Left colon (tissue), 2 donors: ENCODE measurements around the gene LRRC25. TPM values are rescaled to one million over a fixed set of nuclear protein-coding genes. Genes with fewer than 3 reads are reported as not detected.
A peak's percentile ranks its signal among the peaks of the same experiment; 100 is the strongest.

Experiments used
- ATAC-seq: fragments of 200-7000 bp; cut with Tn5 transposase; one replicate; pipeline ENCODE4 v1.9.1; 2020; ENCODE audit warnings: mild to moderate bottlenecking, moderate library complexity
- DNase-seq, 2 donors: peaks; one replicate each; pipeline ENCODE4 v3.0.0-alpha.2; 2020
- intact Hi-C, 2 donors: fragments of 100-400 bp; cut with DNase I in 1 of 2; cut with micrococcal nuclease in 1 of 2; formaldehyde crosslinking; loops; one replicate each; pipeline versions ENCODE4 v1.11.2 to v1.14.0; 2022; cut with DNase I, micrococcal nuclease
- total RNA-seq, 2 donors: library from RNA; stranded (reverse); fragmentation: NEBNext Ultra II Directional; extraction: Animal tissue kit (Norgen Biotek cat#: 25700); gene quantifications; one replicate each; pipeline ENCODE4 v1.2.1, GENCODE V29; 2021
- donor health status: DM: no; HTN: no; CAD: no.
- donor health status: DM: yes; HTN: yes; CAD: no.

The LRRC25 gene
- total RNA-seq, 2 donors from 2014 or later = 0.79 to 5.1 TPM

GRCh38 chr19:18427743-18428113 lies 30.3 kb upstream of the LRRC25 start:
- ATAC-seq (no peak), DNase-seq (no peak)
- intact Hi-C loops = no loop called here

GRCh38 chr19:18427080-18427742 lies 29.8 kb upstream of the LRRC25 start:
- intact Hi-C loops = no loop called here
- ATAC-seq (no peak), DNase-seq (no peak)

GRCh38 chr19:18426416-18426767 lies 29.0 kb upstream of the LRRC25 start:
- DNase-seq = no peak
- intact Hi-C loops = no loop called here
- no peak for ATAC-seq

- DNase-seq (no peak), ATAC-seq (no peak)
- intact Hi-C loops = no loop called here
Observed at GRCh38 chr19:18425515-18426415, 28.3 kb upstream of the LRRC25 start.

GRCh38 chr19:18424890-18425514 lies 27.6 kb upstream of the LRRC25 start:
- intact Hi-C loops = no loop called here
- ATAC-seq (no peak), DNase-seq (no peak)

GRCh38 chr19:18424122-18424889 lies 26.9 kb upstream of the LRRC25 start:
- intact Hi-C loops = no loop called here
- ATAC-seq (no peak), DNase-seq (peak in 1 of 2 donors; percentile 25)

- intact Hi-C loops = no loop called here
- peak; percentile 44 for ATAC-seq
- peak in 1 of 2 donors; percentile 46 for DNase-seq
Observed at GRCh38 chr19:18423258-18424020, 26.0 kb upstream of the LRRC25 start.

GRCh38 chr19:18422530-18423191 lies 25.2 kb upstream of the LRRC25 start:
- no peak for DNase-seq
- ATAC-seq = no peak
- intact Hi-C loops = no loop called here

- DNase-seq = no peak
- ATAC-seq = no peak
- intact Hi-C loops = no loop called here
Observed at GRCh38 chr19:18421371-18421959, 24.0 kb upstream of the LRRC25 start.

GRCh38 chr19:18420930-18421329 lies 23.5 kb upstream of the LRRC25 start:
- intact Hi-C loops = no loop called here
- DNase-seq = no peak
- ATAC-seq = no peak

- peak; percentile 68 to 72 for DNase-seq
- intact Hi-C loops = loop anchor here in 1 of 2 donors (10.0 kb wide), 1 partner anchor 65 kb away; no protein-coding TSS in a partner anchor
- ATAC-seq = peak; percentile 30
Observed at GRCh38 chr19:18419699-18420460, 22.5 kb upstream of the LRRC25 start.

GRCh38 chr19:18419195-18419698 lies 21.8 kb upstream of the LRRC25 start, which contains the start of gene SSBP4:
TSS of gene SSBP4 (plus strand) at chr19:18419398. CDS start at chr19:18419649, 251 bp downstream.
- intact Hi-C loops = loop anchor here in 1 of 2 donors (10.0 kb wide), 1 partner anchor 64 kb away; no protein-coding TSS in a partner anchor
- ATAC-seq = peak; percentile 53
- DNase-seq = peak; percentile 52 to 79

- ATAC-seq (peak; percentile 37), DNase-seq (peak; percentile 65 to 66)
- intact Hi-C loops = loop anchor here in 1 of 2 donors (10.0 kb wide), 1 partner anchor 64 kb away; no protein-coding TSS in a partner anchor
Observed at GRCh38 chr19:18418483-18419194, 21.2 kb upstream of the LRRC25 start.

- ATAC-seq (no peak), DNase-seq (peak; percentile 47 to 52)
- intact Hi-C loops = loop anchor here in 1 of 2 donors (10.0 kb wide), 1 partner anchor 63 kb away; no protein-coding TSS in a partner anchor
Observed at GRCh38 chr19:18418029-18418482, 20.6 kb upstream of the LRRC25 start.

- intact Hi-C loops = loop anchor here in 1 of 2 donors (10.0 kb wide), 1 partner anchor 63 kb away; no protein-coding TSS in a partner anchor
- ATAC-seq (peak; percentile 6), DNase-seq (peak; percentile 69 to 70)
Observed at GRCh38 chr19:18417250-18418028, 20.0 kb upstream of the LRRC25 start.
